ENCODE data around the gene PCSK6.

- TF ChIP-seq CTCF (conservative IDR thresholded peaks at IDR 0.05; ENCODE audit: low read depth, low read length) (no peak), EZH2 (IDR thresholded peaks at IDR 0.05; ENCODE audit: low read length, unreplicated experiment) (no peak)
Observed at GRCh38 chr15:101347454-101347853, 142.1 kb downstream of the PCSK6 start.

All from PC-3 (cell line).